NCI-H748 (cell line): ENCODE data around the gene MARCHF10.

Experiments used
- DNase-seq: peaks from one replicate; lab custom pipeline; 2025; ENCODE audit not compliant: unreplicated experiment; lab: John Stamatoyannopoulos, UW

The MARCHF10 gene

GRCh38 chr17:62753562-62753961, 54.6 kb downstream of the MARCHF10 start:
- no peak for DNase-seq

GRCh38 chr17:62751060-62751691, 56.9 kb downstream of the MARCHF10 start:
- DNase-seq = no peak

GRCh38 chr17:62750631-62751051, 57.5 kb downstream of the MARCHF10 start:
- no peak for DNase-seq

- no peak for DNase-seq
These were observed 58.2 kb downstream of the MARCHF10 start for GRCh38 chr17:62749926-62750325.

DNA sequence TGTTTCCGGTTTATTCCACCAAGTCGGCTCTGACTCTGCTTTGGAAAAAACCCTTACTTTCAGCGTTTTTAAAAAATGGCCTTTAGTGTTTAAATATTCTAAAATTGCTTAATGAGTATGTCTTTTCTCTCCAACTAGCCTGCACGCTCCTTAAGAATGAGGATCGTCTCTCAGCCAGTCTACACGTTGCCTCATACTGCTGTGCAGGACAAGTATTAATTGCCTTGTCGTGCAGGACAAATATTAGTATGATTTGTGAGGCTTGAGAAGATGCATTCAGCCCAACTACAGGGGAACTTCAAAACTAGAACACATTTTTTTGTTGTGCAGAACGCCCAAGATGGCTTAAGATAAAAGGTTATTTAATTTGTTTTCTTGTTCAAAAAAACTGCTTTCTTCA, 61.2 kb downstream of the MARCHF10 start:
- DNase-seq = no peak

GRCh38 chr17:62745806-62746205, 62.3 kb downstream of the MARCHF10 start:
- DNase-seq = no peak

DNA sequence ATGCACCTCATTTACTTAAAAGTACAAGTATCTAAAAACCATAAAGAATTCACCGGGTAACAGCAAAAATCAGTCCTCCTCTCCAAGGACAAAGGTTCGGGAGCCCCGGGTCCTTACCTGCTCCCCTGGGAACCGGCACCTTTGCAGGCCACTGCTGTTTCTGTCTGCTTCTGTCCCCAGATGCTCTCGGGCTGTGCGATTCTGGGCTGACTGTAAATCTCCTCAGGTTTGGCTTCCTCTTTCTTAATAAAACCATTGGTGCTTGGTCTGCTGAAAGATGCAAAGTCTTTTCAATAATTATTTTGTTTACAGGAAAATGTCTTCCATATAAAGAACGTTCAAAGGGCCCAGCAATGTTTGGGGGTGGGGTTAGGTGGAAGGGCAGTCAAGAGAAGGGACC, 63.9 kb downstream of the MARCHF10 start:
- DNase-seq = no peak

GRCh38 chr17:62741290-62741689, 66.8 kb downstream of the MARCHF10 start:
- DNase-seq = no peak

DNA sequence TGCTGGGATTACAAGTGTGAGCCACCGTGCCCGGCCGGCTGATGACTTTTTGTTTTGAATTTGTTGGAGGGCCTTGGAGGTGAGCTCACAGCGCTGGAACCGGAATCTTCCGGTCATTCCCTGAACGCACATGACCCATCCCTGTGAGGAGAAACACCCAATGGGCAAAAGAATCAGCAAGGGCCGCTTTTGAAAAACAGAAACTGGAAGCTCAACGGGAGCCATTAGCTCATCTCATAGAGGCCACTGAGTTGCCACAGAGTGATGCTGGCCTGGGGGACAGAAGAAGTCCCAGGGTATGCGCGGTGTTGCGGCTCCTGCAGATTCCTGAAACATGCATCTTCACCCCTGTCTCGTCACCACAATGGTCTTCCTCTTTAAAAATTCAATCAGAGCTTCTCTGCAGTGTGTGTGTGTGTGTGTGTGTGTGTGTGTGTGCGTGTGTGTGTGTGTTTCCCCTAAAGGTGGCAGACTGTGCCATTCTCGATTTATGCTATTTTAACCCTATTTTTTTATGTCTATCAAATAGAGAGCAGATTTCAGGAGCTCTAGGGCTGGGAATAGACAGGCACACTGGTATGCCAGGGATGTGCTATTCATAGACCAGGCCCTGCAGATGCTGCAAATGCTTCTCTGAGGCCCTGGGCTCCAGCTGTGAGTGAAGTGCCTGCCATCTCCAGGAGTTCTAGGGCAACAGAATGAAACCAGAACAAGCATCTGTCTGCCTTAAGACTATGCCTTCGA, 68.3 kb downstream of the MARCHF10 start:
- DNase-seq = no peak

- no peak for DNase-seq
These were observed 69.8 kb downstream of the MARCHF10 start for GRCh38 chr17:62738281-62738680.

DNA sequence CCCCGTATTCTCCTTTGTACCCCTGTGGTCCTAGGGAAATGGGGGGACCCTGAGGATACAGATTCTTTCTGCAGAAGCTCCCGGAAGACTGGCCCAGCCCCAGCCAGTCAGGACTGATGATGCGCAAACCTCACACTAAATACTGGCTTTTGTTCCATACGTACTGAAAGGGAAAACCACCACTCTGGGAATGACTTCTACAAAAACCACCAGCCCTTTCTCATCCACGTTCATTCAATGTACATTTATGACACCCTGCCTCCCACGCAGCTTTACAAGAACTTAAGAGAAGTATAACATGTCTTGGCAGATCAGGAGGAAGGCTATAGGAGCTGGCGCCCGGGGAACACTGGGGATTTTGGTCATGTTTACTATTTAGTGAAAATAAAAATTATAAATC, 70.6 kb downstream of the MARCHF10 start:
- DNase-seq = no peak

GRCh38 chr17:62735044-62735651, 73.0 kb downstream of the MARCHF10 start:
- peak; percentile 7 for DNase-seq

DNA sequence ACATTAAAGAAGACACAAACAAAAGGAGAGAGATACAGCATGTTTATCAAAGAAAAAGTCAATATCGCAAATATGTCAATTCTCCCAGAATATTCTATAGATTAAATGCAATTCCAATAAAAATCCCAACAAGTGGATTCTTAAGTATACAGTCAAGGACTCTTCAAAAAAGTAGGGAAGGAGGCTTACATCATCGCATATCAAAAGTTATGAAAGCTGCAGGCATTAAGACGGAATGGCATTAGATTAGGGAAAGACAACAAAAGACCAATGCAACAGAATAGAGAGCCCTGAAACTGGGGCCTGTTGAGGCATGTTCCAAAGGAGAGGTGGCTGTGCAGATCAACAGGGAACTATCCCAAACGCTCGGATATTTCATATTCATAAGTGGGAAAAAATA, 76.0 kb downstream of the MARCHF10 start:
- no peak for DNase-seq

- no peak for DNase-seq
These were observed 80.0 kb downstream of the MARCHF10 start for GRCh38 chr17:62727916-62728672.

DNA sequence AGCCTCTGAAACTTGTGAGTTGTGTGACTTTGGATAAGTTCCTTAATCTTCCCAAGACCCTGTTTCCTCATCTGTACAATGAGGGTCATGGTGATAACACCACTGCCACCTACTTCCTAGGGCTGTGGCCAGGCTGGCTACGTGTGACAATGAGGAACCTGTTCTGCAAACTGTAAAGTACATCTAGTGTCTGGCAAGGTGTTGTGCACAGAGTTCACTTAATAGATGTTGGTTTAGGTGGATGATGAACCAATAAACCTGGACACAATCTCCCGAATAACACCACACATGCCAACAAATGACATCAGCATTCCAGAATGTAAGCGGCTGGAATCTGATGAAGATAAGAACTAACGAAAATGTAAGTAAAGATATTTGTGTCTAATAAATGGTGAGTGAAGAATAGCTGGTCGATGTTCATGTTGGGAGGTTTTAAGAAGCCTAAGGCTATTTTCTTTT, 82.3 kb downstream of the MARCHF10 start:
- no peak for DNase-seq

GRCh38 chr17:62724398-62725146, 83.5 kb downstream of the MARCHF10 start:
- DNase-seq = no peak

DNA sequence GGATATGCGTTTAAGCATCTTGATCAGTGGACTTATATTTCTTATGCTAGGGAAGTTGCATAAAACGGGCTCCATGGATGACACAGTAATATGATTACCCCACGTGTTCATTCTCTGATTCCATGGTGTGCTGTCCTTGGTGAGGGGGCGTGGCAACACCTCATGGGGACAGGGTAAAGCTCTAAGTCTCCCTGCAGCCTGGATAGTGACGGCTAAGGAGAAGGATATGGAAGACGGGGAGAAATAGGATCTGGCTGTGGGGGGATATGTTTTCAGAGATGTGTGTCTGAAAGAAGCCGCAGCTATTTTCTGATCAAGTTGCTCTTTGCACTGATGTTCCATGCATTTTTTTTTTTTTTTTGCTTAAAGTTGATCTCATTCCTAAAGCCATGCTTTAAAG, 84.3 kb downstream of the MARCHF10 start:
- peak; percentile 83 for DNase-seq

DNA sequence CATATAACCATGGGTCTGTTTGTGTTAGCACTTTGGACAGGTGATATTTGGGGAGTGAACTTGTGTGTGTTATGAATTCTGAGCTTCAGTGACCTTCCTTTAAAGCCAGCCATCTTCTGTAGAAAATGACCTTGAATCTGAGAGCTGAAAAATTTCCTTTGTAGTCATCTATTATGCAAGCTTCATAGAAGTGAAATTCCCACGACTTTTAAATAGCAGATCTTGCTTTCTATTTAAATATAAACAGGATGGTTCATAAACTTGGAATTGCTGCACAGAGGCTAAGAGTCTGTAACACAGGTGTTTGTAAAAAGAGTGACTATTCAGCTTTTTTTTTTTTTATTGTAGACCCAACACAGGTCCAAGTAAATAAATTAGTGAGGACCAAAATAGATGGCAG, 85.5 kb downstream of the MARCHF10 start:
- DNase-seq = no peak

DNA sequence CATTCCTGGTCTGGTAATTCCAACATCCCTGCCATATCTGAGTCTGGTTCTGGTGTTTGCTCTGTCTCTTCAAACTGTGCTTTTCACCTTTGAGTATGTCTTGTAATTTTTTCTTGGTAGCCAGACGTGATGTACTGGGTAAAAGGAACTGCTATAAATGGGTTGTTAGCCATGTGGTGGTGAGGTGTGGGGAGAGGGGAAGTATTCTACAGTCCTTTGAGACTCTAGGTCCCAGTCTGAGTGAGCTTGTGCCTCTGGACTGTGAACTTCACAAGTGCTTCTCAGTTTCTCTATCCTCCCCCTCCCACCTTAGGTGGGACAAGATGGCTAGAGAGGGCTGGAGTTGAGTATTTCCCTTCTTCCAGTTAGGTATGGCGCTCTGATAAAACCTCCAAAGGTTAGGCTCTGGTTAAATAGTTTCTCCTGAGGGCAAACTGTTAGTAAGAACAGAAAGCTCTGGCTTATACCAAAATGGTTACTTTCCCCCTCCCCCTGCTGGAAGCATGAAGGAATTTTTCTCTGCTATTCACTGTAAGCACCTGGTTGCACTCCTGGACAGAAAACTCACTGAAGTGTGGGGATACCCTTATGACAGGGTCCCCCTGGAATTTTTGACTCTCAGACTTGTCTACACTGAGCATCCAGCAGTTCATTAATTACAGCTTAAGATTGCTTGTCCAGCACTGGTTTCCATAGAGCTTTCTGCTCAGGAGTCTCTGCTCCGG, 87.8 kb downstream of the MARCHF10 start:
- no peak for DNase-seq

DNA sequence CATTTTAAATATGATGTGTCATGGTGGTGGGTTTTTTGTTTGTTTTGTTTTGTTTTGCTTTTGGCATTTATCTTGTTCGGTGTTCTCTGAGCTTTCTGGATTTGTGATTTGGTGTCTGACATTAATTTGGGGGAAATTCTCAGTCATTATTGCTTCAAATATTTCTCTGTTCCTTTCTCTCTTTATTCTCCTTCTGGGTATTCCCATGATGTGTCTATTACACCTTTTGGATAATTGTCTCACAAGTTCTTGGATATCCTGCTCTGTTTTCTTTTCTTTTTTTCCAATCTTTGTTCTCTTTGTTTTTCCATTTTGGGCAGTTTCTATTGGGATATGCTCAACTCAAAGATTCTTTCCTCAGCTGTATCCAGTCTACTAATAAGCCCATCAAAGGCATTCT, 88.5 kb downstream of the MARCHF10 start:
- no peak for DNase-seq
